GM20000 (cell line): ENCODE results near the gene SEC14L5.

Experiments used
- DNase-seq: peaks from one replicate; pipeline ENCODE4 v3.0.0; 2012; ENCODE audit warnings: low spot score
- CTCF ChIP-seq: IDR thresholded peaks from 2 replicates; pipeline ENCODE4 v1.5.1; 2012; ENCODE audit warnings: mild to moderate bottlenecking, control low read depth; ENCODE audit errors: extremely low read depth, missing control alignments

SEC14L5 gene

GRCh38 chr16:4982056-4982867 is 24.1 kb downstream of the SEC14L5 start:
- no peak for DNase-seq
- TF ChIP-seq CTCF, result no peak

GRCh38 chr16:4984174-4984990 is 26.3 kb downstream of the SEC14L5 start:
- DNase-seq, result no peak
- no peak for TF ChIP-seq CTCF

GRCh38 chr16:4987250-4987579 is 29.1 kb downstream of the SEC14L5 start:
- no peak for DNase-seq
- no peak for TF ChIP-seq CTCF

DNA sequence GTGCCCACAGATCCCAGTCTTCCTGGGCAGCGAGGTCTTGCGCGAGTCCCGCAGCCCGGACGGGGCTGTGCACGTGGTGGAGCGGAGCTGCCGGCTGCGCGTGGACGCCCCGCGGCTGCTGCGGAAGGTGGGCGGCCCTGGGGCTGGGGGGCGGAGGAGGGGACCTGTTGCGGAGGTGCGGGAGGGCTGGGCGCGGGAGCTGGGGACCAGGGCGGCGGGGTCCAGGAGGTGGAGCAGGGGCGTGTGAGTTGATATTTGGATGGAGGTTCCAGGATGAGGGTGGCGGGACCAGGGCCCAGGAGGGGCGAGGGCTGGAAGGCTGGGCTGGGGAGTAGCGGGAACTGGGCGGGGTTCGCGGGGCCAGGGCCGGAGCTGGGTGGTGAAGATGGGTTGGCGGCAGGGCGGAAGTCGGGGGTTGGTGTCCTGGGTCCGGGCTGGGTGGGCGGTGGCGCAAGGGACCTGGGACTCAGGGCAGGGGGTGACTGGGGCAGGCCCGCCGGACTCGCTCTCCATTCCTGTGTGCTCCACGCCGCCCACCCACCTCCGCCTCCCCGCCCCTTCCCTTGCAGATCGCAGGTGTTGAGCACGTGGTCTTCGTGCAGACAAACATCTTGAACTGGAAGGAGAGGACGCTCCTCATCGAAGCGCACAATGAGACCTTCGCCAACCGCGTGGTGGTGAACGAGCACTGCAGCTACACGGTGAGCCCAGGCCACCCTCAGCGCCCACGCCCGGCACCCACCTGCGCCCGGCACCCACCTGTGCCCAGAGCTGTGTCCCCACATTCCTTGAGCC is 29.6 kb downstream of the SEC14L5 start:
- no peak for DNase-seq
- TF ChIP-seq CTCF, result no peak

GRCh38 chr16:4988647-4989046 is 30.5 kb downstream of the SEC14L5 start:
- TF ChIP-seq CTCF, result no peak

DNA sequence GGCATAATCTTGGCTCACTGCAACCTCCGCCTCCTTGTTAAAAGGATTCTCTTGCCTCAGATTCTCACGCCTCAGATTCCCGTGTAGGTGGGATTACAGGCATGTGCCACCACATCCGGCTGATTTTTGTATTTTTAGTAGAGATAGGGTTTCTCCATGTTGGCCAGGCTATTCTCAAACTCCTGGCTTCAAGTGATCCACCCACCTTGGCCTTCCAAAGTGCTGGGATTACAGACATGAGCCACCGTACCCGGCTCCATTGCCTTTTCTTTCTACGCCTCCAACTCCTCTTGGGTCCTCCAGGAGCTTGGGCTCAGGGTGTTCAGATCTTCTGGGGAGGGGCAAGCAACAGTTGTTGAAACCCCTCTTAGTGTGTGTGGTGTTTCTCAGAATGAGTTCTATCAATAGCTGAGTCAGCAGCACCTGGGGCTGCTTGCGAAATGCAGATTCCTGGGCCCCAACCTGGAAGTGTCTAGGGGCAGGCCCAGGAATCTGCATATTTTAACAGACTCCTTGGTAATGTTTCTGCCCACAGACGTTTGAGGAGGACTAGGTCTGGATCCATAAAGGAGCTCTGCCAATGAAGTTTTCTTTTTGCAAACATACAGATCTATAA is 31.4 kb downstream of the SEC14L5 start:
- no peak for TF ChIP-seq CTCF
- no peak for DNase-seq

More at GRCh38 chr16:4988647-4989046, 30.5 kb downstream of the SEC14L5 start:
- no peak for DNase-seq
